Gastrocnemius medialis (tissue), 4 donors: ENCODE results near the gene SEC61B.

Experiments
- POLR2A ChIP-seq, 2 donors: fragments of 450-650 bp; IDR thresholded peaks; one replicate each; pipeline ENCODE4 v1.6.1; 2017; ENCODE audit warnings: antibody characterized with exemption in 2 of 2, mild to moderate bottlenecking in 2 of 2, moderate library complexity in 2 of 2
- TF ChIP-seq, protein P1 (sequence below), 5 experiments: fragments of 450-650 bp in 3 of 5; fragments of 200-600 bp in 2 of 5; sonication (generic) in 2 of 5; IDR thresholded peaks in 4 of 5; conservative IDR thresholded peaks in 1 of 5; 1 replicate in 4 of 5; 2 replicates in 1 of 5; pipeline ENCODE4 v1.5.1; 2016 to 2019; ENCODE audit warnings: antibody characterized with exemption in 5 of 5, mild to moderate bottlenecking in 3 of 5, moderate library complexity in 3 of 5

DNA sequence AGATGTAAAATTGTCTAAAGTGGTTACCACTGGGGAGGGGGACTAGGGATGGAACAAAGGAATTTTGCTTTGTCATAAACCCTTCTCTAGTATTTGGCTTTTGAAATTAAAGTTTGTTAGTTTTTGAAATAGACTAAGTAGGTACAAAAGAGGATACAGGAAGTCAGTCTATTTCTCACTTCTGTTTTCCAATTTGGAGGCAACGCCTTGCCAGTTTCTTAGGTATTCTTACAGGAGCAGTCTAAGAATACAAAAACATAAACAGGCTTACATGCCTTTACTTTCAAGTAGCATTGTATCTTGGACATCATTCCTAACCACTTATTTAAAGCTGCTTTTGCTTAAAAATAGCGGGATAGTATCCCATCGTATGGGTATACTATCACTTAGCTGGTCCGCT is 34.8 kb upstream of the SEC61B start:
- TF ChIP-seq, protein P1, sequence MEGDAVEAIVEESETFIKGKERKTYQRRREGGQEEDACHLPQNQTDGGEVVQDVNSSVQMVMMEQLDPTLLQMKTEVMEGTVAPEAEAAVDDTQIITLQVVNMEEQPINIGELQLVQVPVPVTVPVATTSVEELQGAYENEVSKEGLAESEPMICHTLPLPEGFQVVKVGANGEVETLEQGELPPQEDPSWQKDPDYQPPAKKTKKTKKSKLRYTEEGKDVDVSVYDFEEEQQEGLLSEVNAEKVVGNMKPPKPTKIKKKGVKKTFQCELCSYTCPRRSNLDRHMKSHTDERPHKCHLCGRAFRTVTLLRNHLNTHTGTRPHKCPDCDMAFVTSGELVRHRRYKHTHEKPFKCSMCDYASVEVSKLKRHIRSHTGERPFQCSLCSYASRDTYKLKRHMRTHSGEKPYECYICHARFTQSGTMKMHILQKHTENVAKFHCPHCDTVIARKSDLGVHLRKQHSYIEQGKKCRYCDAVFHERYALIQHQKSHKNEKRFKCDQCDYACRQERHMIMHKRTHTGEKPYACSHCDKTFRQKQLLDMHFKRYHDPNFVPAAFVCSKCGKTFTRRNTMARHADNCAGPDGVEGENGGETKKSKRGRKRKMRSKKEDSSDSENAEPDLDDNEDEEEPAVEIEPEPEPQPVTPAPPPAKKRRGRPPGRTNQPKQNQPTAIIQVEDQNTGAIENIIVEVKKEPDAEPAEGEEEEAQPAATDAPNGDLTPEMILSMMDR (IDR thresholded peaks at IDR 0.05 in 4 of 5, conservative IDR thresholded peaks at IDR 0.05 in 1 of 5), result no peak
- TF ChIP-seq POLR2A (IDR thresholded peaks at IDR 0.05), result no peak
